Activated T-cell treated with anti-CD3 and anti-CD28 coated beads, Interleukin-2, amount 50 U/mL, for 1 hour (primary cell): ENCODE data around the gene CACNA2D3.

Source experiments
- DNase-seq: peaks from one replicate; pipeline ENCODE4 v3.0.0-alpha.2; 2020

Gene CACNA2D3

DNA sequence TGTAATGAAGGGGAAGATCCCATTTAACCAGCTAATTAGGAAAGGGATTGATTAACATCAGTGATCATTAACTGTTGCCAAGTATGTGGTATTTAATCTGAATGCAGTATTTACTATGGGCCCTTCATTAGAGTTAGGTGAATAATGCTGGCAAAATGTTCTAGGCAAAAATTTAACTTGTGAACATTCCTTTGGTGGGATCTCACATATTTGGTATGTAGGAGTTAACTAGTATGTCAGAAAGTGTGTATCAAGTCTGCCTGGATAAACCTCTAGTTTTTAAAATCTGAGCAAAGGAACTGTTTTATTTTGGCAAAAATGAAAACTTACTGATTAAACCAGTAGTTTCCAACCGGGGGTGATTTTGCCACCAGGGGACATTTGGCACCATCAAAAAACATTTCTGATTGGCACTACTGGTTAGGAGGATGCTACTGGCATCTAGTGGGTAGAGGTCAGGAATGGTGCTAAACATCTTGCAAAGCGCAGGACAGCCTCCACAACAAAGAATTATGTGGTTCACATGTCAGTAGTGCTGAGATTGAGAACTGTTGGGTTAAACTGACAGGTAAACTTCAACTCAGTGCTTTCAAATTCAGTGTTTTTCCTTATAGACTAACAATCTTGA, 783.0 kb downstream of the CACNA2D3 start:
- no peak for DNase-seq

DNA sequence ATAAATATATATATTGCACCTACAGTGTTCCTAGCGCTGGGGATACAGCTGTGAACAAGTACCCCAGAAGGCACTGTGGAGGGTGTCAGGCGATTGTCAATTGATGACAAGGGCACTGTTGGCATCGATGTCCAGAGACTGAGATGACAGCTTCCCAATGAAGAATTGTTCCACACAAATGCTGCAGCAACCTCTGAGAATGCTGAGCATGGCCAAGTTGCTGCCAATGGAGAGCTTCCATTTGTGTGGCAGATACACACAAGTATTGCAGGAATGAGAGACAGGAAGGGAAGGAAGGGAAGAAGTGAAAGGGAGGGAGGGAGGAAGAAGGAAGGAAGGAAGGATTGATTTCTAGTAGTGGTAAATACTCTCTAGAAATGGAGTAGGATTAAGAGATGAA, 783.6 kb downstream of the CACNA2D3 start:
- DNase-seq = no peak

DNA sequence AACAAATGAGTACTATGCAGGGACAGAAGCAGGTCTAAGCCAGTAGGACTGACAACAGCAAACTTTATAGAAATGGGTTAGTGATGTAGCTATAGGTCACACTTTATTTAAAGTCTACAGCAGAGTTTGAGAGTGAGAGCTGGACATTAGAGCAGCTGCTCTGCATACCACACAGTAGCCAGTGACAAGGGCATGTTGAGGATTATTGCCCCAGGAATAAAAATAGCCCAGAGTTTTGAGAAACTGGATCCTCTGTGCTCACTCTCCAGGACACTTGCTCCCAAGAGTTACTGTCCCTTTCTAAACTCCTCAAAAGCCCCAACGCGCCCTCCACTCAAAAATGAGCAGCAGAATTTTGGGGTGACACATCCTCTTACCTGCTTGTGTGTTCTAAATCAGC, 784.4 kb downstream of the CACNA2D3 start:
- no peak for DNase-seq

DNA sequence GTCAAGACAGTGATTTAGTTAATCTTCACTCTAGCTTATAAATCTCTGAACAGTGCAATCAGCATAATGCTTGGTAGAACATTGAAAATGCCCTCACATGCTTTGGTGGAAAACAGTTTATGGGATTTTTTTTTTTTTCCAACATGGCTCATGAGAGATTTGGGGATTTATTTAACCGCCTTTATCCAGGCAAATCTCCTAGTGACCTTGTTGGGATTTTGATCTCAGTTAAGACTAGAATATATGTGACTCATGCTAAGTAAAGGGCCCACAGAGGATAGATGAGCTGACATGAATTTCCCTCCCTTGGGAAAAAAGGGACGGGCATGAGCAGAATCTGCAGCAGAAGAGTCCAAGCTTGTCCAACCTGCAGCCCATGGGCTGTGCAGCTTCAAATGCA, 786.8 kb downstream of the CACNA2D3 start:
- no peak for DNase-seq

DNA sequence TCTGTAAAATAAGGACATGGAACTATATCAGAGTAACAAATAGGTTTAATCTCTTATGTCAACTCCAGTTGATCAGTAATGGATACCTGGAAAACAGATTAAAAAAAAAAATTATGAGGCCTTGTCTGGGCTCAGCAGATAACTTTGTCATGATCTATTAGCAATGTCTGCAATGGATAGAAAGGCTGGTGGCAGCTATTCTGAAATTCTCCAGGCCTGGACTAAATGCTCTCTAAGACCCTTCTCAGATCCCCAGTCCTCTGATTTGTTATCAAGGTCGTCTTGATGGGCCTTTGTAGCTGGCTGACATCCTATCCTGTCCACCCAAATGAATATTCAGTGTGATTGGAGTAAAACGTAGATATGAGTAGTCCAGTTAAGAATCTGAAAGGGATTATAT, 791.8 kb downstream of the CACNA2D3 start:
- no peak for DNase-seq

DNA sequence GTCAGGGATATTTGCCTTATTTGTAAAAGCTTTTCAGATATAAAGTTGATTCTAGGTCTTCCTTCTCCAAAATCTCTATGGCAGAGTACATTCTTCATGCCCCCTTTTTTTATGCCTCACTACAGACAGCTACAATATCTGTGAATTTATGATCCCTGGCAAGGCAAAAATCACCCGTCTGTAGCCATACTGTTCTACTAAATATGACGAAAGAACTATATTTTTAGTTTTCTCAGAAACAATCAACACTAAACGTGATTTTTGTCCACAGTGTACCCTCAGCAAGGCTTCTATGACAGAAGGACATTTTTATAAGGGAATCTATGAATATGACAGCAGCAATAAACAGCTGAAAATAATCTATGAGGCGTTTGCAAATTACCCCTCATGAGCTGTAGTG, 792.8 kb downstream of the CACNA2D3 start:
- DNase-seq = no peak

DNA sequence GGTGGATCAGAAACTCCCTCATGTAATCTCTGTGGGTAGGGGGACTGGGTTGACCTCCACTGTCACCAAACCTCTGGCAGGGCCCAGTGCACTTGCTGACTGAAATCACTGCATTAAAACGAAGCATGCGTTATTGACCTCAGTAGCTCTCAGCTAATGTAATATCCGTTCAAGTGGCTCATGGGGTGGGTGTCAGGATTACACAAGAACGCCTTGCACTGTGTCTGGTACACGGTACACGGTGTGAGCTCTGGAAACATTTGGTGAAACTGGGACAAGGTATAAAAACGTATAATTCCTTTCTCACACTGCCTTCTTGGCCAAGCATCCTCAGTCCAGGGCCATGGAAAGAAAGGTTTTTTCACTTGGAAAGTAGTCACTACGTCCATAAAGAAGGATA, 793.6 kb downstream of the CACNA2D3 start:
- DNase-seq = no peak

DNA sequence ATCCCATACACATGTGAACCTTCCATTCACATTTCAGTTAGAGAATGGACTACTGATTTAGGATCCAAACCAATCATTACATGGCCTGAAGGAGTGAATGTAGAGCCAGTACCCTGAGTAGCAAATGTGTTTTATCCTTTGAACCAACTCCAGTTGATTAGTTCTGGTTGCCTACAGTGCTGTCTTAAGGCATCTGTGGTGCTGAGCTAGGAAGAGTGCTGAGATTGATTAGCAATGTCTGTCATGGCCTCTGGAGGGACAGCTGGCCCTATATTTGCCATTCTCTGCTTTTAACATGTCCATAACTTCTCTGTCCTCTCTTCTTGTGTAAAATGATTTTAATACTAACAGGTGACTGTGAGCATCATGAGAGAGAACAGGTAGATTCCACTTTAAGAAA, 794.4 kb downstream of the CACNA2D3 start:
- DNase-seq = no peak

DNA sequence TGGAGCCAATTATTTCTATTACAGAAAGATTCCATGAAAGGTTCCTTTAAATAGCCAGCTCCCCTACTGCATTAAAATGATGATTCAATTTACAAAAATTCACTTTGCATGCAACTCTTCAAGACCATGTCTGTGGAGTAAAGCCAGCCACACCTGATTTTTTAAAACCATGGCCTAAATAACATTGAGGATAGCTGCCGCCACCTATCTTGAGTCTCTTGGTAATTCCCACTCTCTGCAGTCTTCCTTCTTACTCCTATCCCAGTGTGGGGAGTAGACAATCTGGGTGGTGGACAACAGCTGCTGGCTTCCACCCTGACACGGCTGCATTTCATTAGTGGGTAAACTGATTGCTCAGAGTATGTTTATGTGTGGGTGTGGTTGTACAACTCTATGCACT, 794.8 kb downstream of the CACNA2D3 start:
- no peak for DNase-seq

DNA sequence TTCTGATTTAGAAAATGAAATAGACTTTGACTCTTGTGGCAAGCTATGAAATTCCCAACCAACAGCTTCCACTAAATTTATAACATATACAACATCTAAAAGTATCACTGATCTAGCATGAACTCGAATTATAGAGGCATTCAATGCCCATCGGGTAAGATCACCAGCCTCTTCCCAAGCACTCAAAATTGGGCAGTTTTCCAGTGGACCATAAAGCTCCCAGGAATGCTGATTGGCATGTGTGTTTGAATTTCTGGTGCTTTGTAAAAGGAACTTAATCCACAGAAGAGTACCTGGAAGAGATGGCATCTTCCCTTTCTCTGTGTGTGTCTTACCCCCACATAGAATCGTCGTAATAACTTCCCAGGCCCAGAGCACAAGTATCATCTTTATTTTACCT, 795.5 kb downstream of the CACNA2D3 start:
- DNase-seq = no peak

DNA sequence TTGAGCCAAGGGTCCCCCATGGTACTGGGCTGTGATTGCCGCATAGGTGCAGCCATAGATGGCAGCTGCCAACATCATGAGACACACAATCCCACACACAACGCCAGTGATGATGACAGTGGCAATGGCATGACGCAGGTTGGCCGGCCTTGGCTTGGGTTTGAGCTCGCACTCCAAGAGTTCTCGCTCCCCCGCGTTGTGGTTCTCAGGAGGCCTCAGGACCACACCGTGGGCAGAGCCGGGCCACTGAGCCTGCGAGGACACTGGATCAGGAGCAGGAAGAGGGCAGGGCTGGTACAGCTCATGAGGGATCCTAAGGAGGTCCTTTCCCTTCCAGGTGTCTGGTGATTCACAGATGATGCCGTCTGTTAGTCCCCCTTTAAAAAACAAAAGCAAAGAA, 796.2 kb downstream of the CACNA2D3 start:
- DNase-seq = no peak

DNA sequence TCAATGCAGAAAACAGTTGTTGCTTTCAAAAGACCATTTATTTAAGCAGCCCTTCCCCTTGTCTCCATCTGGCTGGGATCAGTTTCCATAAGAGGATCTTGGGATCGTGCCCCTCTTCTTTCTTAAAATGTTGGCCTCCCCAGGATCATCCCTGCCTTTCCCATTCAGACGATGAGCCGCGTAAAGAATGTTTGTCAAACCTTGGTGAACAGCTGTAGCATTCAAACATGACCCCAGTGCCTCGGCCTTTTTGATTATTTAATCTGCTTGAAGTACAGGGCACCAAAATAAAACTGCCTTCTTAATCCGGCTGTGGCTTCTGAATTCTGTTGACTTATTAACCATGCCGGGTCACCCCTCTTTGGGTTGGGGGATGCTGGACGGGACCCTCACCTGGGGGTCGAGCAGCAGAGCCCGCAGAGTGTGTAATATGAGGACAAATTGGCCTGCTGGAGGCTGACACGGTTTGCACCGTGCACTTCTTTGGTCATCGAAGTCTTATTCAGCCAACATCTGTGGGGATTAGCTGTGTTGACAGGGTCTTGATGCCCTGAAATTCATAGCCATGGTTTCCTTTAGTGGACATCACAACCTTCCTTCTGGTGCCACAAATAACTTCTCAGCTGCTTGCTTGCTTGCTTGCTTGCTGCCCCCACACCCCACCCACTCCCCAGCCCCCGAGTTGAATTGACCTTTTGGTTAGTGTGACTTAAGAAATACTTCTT, 805.9 kb downstream of the CACNA2D3 start, which contains the start of gene LRTM1:
Gene LRTM1 (minus strand): TSS at position 14 of the 725 bp plus-strand sequence. CDS start 148 bp downstream, outside the sequence.
- DNase-seq = no peak

DNA sequence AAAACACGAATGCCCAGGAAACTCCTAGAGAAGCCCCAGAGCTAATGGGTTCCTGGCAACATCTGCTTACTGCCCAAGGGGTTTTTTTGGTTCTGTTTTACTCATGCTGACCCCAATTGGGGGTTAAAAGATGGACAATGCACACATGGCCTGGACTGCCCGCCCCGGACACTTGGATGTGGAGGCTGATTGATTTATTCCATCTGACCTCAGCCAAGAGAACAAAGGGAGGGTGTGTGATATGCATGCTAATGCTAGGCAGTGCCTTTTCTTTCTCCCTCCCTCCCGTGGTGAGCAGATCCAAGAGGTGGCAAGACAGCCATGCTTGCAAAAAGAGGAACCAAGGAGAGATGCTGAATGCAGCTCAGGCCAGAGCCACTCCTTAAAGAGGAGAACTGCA, 808.8 kb downstream of the CACNA2D3 start:
- no peak for DNase-seq

DNA sequence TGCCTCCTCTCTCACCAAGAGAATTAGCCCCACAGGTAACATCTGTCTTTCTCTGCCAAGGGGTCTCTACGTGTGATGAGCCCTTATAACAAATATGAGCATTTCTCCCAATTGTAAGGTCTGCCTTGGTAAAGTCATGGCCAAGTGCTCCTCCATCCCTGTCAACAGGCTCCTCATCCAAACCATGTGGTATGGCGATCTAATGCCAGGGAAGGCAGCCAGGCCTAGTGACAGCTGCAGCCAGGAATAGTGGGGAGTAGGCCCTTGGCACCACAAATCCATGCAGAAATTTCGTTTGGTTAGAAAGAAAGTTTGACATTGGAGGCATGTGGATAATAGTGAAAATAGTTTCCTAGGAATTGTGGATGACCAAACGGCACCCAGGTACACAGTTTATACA, 810.3 kb downstream of the CACNA2D3 start:
- no peak for DNase-seq

DNA sequence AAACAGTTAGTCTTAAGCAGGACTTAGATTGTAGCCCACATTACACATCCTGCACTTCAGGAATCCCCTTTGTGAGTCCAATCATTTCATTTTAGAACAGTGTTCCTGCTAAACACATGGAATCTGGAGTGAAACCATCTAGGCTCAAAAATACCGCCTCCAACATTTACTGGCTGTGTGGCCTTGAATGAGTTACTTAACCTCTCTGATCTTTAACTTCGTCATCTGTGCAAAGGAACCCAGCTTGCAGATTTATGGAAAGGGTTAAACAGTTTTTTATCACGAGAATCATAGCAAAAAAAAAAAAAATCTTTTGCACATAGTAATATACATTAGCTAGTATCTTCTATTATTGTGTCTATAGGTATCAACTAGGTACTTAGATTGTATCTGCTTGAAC, 813.5 kb downstream of the CACNA2D3 start:
- DNase-seq = no peak

DNA sequence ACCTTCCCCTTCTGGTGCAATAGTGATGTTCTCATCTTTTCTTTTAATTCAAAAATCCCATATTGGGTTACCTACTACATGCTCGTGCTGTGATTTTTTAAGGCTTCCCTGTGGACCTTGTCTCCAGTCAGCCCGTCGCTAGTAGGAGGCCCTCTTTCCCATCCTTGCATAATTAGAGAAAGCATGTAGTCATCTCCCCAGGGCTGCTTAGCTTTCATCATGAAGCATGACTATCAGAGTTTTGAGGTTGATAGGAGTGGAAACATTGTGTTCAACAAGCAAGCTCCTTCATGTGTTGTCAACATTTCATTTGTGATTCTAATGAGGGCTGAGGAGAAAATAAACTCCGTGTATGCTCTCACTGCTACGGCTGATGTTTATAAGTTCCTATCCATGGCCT, 814.2 kb downstream of the CACNA2D3 start:
- DNase-seq = no peak

DNA sequence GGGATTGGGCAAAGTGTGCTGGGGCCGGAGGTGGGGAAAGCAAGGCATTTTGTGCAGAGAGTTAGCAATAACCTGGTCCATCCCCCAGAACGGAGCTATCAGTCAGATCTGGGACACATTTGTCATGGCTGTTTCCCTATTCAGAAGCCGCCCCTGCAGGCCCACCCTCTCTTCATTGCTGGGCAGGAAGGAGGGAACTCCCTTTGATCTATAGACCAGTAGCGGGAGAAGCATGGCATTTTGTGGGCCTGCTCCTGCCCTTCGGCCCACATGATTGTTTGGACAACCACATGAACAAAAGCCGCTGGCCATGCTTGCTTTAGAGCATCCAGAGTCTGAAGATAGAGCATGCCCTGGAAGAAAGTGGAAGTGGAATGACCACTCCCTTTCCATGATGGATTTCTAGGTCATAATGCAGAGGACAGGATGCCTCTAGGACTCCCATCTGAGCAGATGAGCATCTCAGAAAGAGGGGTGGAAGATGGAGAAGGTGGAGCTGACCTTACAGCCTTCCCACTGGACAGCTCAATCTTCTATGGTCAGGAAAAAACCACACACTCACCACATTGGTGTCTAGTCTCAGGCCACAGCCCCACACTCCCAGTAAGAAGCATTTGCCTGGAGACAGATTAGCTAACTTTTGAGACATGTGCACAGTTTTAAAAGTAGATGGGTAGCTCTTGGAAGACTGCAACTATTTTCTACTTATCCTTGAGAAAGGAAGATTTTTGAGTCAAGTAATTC, 817.4 kb downstream of the CACNA2D3 start:
- DNase-seq = no peak

DNA sequence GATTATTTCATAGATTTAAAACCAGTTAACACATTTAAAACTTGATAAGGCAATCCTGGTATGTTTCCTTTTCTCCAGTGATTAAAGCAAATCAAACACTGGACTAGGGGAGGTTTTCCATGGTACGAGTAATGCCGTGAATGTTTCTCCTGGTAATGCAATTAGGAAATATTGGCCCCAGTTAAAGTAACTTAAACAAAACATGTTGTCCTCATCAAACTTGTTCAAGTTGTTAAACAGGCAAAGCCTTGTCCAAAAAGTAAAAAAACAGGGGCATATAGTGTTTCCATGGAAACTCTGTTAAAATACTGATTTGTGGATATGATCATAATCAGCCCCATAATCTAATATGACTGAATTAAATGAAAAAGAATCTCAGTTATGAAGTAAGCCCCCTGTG, 818.6 kb downstream of the CACNA2D3 start:
- no peak for DNase-seq

DNA sequence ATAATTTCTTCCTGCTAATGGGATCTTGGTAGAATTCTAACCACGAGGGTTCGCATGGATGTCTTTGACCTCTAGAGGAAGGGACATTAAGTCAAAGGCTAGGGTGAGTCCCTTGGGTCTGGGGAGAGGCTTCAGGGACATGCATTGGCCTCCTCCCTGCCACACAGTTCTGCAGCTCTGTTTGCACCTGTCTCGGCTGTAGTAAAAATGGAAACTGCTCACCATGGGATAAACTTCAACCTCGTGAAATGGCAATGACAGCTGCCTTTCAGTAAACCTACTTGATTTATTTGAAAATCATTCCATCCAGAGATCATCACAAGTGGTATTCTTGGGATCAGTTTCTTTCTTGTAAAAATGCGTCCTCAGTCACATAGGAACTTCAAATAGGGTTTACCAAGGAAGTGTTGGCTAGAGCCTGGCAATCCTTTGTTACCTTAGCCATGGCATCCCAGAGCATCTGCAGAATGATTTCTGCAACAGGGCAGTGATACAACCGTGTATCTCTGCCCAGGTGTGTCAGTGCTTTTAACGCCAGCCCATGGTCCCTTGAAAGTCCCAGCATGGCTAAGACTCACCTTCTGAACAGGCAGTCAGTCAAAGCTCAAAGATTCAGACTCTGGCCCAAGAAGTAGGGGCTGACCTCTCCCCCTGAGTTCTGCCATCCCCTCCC, 819.5 kb downstream of the CACNA2D3 start:
- no peak for DNase-seq

DNA sequence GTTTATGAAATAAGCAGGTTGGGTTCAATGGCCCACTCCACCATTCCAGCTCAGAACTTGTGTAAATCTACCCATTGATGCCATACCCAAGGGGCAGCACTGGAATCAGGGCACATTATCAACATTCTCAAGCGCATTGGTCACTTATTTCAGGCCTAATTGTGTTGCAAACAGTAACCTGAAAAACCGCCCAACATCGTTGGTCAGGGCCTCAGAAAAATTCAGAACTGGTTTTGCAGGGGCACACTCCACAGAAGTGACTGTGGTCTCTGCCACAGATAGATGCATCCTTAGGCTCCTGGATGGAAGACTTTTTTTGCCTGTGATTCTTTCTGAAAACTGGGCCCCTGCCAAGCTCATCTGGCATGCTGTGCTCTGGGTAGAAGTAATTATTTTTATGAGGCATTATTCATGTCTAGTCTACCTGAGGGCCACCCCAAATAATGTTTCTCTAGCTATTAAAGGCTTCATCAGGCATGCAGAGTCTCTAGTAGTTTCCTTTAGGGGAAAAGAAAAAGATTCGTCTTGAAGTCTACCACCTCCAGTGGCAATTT, 827.2 kb downstream of the CACNA2D3 start:
- DNase-seq = no peak

DNA sequence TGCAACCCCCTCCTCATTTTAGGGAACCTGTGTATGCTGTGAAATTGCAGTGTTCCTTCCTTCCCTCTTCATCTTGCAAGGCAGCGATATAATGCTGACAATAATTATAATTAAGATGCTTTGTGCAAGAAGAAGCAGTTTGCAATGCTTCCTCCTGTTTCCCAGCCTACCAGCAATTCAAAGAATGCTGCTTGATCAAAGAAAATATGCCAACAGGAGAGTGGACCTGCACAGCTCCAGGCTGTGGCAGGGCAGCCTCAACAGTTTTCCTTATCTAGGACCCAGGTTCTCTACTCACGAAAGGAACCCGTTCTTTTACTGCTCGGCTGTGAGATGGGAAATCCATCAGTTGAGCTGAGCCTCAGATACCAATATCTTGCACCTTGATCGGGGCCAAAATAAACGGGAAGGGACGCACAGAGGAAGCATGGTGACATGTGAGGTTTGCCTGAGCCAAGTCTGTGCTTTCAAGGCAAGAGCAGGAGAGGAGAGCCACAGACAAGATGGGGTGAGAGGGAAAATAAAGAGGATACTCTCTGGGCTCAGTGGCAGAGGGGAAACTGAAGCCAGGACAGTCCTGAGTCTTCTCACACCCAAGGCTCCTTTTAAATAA, 828.1 kb downstream of the CACNA2D3 start:
- no peak for DNase-seq

DNA sequence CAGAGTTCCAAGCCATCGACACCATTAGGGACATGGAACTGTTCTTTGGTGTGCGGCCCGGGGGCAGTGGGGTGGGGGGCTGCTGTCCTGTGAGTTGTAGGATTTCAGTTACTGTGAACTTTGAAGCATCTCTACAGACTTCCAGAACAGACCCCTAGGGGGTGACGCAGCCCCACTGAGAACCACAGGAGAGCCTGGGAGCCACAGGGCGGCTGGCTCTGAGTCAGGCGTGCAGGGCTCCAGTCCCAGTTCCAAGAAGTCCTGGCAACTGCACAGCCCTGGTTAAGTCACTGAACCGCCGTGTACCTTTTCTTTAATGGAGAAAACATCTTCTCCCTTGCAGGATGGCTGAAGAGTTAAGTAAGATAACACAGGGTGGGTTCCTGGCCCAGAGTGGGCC, 829.1 kb downstream of the CACNA2D3 start:
- DNase-seq = no peak

DNA sequence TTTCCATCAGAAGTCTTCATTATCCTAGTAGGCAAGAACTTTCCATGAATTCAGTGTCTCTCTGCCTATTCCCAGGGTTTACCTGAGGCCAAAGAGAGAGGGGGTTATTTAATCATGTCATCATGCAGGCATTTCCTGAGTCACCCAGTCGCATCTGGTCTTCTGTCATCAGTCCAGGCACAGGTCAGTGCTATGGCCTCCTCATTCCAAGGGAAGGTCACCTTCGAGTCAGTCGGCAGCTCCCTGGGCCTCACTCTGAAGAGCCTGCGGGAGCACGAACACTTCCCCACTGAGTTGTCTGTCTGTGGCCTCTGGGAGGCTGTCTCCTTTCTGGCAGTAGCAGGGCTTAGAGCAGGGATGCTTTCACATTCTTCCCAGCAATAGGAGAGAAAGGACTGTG, 831.7 kb downstream of the CACNA2D3 start:
- DNase-seq = no peak
